Activated T-cell treated with anti-CD3 and anti-CD28 coated beads, Interleukin-2, amount 50 U/mL, for 24 hours (primary cell): Measurements from ENCODE around the gene TBXT.

ENCODE experiments used
- DNase-seq: peaks from one replicate; pipeline ENCODE4 v3.0.0-alpha.2; 2020
- H3K27ac Mint-ChIP-seq: 2 replicates; pipeline ENCODE4 v1.8.0; 2020; ENCODE audit warnings: mild to moderate bottlenecking, mixed read lengths
- H3K27me3 Mint-ChIP-seq: 2 replicates; pipeline ENCODE4 v1.8.0; 2020; ENCODE audit warnings: mixed read lengths
- H3K36me3 Mint-ChIP-seq: 2 replicates; pipeline ENCODE4 v1.8.0; 2020; ENCODE audit warnings: low read depth, mixed read lengths
- H3K4me1 Mint-ChIP-seq: 2 replicates; pipeline ENCODE4 v1.8.0; 2020; ENCODE audit warnings: low read depth, mixed read lengths
- H3K4me3 Mint-ChIP-seq: 2 replicates; pipeline ENCODE4 v1.8.0; 2020; ENCODE audit warnings: mild to moderate bottlenecking, moderate library complexity, mixed read lengths
- H3K9me3 Mint-ChIP-seq: 2 replicates; pipeline ENCODE4 v1.8.0; 2020; ENCODE audit warnings: mixed read lengths

TBXT gene, protein sequence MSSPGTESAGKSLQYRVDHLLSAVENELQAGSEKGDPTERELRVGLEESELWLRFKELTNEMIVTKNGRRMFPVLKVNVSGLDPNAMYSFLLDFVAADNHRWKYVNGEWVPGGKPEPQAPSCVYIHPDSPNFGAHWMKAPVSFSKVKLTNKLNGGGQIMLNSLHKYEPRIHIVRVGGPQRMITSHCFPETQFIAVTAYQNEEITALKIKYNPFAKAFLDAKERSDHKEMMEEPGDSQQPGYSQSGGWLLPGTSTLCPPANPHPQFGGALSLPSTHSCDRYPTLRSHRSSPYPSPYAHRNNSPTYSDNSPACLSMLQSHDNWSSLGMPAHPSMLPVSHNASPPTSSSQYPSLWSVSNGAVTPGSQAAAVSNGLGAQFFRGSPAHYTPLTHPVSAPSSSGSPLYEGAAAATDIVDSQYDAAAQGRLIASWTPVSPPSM

DNA sequence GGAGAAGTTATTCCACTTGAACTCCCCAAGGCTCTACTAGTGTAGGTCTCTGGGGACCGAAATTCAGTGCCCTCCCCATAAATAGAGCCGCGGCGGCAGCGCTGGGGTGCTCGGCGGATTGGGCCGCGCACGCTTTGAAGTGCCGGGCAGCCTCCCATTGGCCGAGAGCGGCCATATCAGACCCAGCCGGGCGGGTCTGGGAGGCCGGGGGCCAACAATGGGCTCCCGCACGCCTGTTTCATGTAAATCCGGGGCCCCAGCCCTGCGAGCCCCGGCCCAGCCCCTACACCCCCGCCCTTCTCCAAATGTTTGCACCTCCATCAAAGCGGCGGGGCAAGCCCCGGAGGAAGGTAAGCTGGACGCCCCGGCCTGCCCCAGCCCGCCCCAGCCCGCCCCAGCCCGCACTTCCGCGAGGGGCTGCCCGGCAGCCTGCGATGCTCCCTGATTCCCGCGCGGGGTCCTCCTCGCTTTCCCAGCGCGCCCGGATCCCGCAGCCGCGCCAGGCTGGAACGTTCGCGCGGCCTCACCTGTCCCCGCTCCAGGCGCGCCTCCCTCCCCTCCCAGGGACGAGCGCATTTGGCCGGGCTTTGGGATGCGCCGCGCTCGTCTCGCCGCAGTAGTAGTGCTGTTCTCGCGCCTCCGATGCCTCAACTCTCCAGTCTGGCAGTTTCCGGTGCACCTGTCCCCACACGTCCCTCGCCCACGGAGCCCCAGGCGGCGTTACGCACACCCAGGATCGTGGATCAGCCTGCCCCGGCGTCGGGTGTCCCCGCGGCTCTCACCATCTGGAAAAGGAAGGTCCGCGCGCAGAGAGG is at the start of gene TBXT:
Gene TBXT, minus strand, starts transcription at position 51 of the 815 bp plus-strand sequence. CDS start 260 bp downstream, outside the sequence.
- Mint-ChIP-seq H3K4me1 (peaks cover 7% of the 10 kb centered on the region), H3K27ac (peak within 1 kb of the TSS; percentile 44), H3K36me3 (no peaks in the 10 kb centered on the region), H3K9me3 (no peaks in the 10 kb centered on the region), H3K4me3 (peak within 1 kb of the TSS; percentile 54), H3K27me3 (peaks cover 65% of the 10 kb centered on the region)
- no peak for DNase-seq

DNA sequence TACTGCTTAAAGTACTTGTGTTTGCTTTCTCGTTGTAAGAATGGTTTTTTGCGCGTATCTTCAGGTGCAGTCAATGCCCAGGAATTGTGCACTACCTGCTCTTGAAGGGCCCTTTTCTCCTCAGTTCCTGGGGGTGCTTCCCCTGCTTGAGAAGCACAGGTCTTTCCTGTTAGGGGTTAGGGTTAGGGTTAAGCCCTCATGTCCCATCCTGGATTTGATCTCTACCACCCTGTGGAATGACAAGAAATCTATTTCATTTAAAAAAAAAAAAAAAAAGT is 39.6 kb upstream of the TBXT start:
- H3K4me3 Mint-ChIP-seq: no peak overlapping the region

DNA sequence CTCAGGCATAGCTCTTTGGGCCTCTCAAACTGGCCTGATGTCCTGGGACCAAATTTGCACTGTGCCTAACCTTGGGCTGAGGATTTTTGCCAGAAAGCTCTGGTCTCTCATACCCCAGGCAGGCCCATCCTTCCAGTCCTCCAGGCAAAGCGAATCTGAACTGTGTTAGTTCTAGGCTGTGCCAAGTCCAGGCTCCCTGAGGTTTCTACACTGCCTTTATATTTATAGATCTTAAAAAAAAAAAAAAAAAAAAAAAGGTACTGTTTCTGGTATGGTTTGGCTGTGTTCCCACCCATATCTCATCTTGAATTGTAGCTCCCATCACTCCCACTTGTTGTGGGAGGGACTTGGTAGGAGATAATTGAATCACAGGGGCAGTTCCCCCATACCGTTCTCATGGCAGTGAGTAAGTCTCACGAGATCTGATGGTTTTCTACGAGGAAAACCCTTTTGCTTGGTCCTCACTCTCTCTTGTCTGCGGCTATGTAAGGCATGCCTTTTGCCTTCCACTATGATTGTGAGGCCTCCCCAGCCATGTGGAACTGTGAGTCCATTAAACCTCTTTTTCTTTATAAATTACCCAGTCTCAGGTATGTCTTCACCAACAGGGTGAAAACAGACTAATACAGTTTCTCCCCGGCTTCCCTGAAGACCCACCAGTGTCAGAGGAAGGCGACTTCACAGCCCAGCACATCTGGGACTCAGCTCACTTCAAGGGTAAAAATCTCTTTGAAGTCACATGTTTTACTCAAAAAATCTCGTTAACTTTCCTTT is 39.0 kb upstream of the TBXT start:
- Mint-ChIP-seq H3K4me3 (no peak overlapping the region), H3K27ac (no peak overlapping the region), H3K9me3 (peaks cover 3% of the 10 kb centered on the region), H3K27me3 (peaks cover 48% of the 10 kb centered on the region), H3K36me3 (no peaks in the 10 kb centered on the region), H3K4me1 (peaks cover 4% of the 10 kb centered on the region)
- no peak for DNase-seq

More for the DNA sequence above, 39.6 kb upstream of the TBXT start:
- no peak for DNase-seq
- no peaks in the 10 kb centered on the region for H3K4me1 Mint-ChIP-seq
- no peak overlapping the region for H3K27ac Mint-ChIP-seq
- peaks cover 7% of the 10 kb centered on the region for H3K9me3 Mint-ChIP-seq
- no peaks in the 10 kb centered on the region for H3K36me3 Mint-ChIP-seq
- peaks cover 52% of the 10 kb centered on the region for H3K27me3 Mint-ChIP-seq

DNA sequence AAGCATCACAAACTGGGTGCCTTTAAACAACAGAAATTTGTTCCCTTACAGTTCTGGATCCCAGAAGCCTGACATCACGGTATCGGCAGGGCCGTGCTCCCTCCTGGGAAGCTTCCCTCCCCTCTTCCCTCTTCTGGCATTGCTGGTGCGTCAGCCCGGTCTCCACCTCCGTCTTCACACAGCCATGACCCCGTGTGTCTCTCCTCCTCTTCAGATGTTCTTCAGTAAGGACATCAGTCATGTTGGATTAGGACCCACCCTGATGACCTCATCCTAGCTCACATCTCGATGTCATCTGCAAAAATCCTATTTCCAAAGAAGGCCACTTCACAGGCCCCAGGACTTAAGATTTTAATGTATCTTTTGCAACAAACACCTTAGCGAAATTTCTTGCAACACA is 38.4 kb upstream of the TBXT start:
- Mint-ChIP-seq H3K9me3 (no peaks in the 10 kb centered on the region), H3K27ac (no peak overlapping the region), H3K4me3 (no peak overlapping the region)

DNA sequence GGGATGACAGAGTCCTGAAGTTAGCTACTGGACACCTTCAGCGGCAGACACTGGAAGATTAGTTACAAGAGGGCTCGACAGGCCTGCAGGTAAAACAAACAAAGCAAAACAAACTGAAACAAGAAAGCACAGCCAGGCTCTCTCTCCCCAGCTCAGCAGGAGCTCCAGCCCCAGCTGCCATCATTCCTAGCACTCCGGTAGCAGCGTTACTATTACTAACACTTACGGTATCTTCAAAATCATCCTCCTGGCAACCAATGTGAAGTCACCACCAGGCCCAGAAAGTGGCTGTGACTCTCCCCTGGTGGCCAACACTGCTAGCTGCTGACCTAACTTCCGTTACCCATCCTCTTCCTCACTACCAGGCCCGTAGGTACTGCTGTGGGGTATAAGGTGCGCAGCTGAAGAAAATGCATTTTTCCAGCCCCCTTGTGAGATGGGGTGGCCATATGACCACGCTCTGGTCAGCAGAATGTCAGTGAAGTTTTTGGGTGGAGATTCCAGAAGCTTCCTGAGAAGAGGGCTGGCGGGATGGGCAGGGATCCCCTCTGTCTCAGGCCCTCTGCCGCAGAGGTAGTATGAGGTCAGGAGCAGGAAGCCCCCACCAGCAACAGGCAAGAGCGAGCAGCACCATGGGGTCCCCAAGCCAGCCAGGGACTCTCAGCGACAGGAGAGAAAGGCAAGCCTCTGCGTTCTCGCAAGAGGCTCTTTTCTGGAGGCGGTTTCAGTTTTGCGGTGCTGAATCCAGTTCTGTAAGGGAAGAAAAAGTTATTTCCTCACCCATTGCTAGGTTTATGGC is 37.4 kb upstream of the TBXT start:
- Mint-ChIP-seq H3K36me3 (no peaks in the 10 kb centered on the region), H3K4me1 (peaks cover 4% of the 10 kb centered on the region), H3K27me3 (peaks cover 38% of the 10 kb centered on the region), H3K27ac (no peak overlapping the region), H3K4me3 (no peak overlapping the region), H3K9me3 (no peaks in the 10 kb centered on the region)
- DNase-seq: no peak

More for the DNA sequence above, 38.4 kb upstream of the TBXT start:
- H3K4me1 Mint-ChIP-seq: peaks cover 4% of the 10 kb centered on the region
- DNase-seq: no peak
- H3K27me3 Mint-ChIP-seq: peaks cover 45% of the 10 kb centered on the region
- no peaks in the 10 kb centered on the region for H3K36me3 Mint-ChIP-seq

DNA sequence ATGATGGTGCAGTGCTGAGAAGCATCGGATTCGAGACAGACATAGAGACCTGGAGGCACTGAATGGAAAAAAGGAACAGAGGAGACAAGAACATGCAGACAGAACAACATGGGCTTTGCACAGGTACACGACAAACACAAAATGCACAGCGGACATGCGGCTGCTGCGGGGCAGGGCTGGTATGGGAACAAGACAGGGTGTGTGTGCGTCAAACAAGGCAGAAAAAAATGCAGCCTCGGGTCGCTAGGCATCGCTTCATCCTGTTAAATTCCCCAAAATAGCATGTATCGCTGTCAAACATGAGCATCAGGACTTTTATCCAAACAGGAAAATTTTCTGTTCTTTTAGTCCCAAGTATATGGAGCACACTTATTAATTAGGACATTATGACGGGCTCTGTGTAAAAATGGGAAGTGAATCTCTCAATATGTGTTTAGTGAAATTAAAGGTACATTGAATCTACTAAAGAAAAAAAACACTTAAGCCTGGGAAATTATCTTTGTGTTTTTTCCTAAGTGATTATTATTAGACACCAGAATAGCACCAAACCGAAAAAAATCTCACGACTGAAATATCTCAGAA is 36.1 kb upstream of the TBXT start:
- Mint-ChIP-seq H3K4me3 (no peak overlapping the region), H3K36me3 (no peaks in the 10 kb centered on the region), H3K27ac (no peak overlapping the region), H3K4me1 (peaks cover 4% of the 10 kb centered on the region), H3K27me3 (peaks cover 30% of the 10 kb centered on the region), H3K9me3 (no peaks in the 10 kb centered on the region)
- no peak for DNase-seq

DNA sequence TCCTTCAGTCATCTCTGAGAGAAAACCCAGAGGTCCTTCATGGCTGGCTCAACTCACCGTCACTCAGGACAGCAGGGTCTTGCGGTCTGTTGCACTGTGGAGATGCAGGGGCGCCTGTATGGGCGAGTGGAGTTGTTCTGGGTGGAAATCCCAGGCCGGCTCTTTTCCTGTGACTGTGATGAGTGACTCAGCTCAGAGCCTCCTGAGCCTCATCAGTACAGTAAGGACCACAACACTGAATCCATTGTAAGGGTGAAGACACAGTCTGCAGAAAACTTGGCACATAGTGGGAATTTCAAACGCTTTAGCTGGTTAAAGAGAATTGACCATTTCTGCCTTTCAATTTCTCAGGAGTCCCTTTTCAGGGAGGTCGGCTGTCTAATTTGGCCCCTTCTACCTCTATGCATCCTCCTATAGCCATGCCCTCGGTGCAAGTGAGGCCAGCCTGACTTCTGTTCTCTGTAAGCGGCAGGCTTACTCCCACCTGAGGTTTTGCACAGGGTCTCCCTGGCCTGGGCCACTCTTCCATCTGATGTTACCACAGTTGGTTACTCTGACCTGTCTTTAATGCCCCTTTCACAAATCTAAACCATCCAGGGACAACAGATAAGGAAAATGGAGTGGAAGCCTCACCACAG is 35.5 kb upstream of the TBXT start:
- Mint-ChIP-seq H3K4me3 (no peak overlapping the region), H3K27me3 (peaks cover 28% of the 10 kb centered on the region), H3K4me1 (peaks cover 4% of the 10 kb centered on the region), H3K36me3 (no peaks in the 10 kb centered on the region), H3K27ac (no peak overlapping the region), H3K9me3 (no peaks in the 10 kb centered on the region)
- no peak for DNase-seq

DNA sequence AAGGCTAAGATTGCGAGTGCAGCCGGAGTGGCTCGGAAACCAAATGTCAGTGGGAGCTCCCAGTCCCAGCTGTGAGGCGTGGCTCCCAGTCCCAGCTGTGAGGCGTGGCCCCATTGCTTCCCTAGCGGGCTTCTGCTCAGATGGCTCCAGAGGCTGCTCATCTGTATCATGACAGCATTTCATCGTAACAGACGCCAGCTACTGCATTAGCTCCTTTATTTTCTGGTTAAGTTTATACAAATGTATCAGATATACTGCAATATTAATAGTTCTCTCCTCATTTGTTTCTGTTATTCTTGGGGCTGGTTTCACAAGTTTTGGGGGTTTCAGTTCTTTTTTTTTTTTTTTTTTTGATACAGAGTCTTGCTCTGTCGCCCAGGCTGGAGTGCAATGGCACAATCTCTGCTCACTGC is 34.7 kb upstream of the TBXT start:
- Mint-ChIP-seq H3K27ac (no peak overlapping the region), H3K36me3 (no peaks in the 10 kb centered on the region), H3K4me3 (no peak overlapping the region), H3K4me1 (peaks cover 4% of the 10 kb centered on the region), H3K9me3 (no peaks in the 10 kb centered on the region), H3K27me3 (peaks cover 28% of the 10 kb centered on the region)
- no peak for DNase-seq

DNA sequence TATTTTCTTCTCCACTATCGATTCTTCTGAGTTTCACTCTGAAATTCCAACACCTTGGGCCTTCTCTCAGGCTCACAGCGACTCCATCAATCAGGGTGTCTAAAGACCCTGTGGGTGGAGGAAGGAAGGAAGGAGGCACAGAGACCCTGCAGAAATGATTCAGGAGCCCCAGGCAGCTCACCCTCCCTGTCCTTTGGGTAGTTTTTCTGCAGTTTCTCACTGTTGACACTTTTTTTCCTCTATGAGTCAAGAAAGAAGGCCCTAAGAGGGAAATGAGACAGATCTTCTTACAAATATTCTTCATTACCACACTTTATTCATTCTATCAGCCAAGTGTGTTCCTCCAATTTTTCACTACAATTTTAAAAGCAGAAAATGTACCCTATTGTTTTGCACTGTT is 34.2 kb upstream of the TBXT start:
- no peaks in the 10 kb centered on the region for H3K9me3 Mint-ChIP-seq
- H3K4me1 Mint-ChIP-seq: peaks cover 4% of the 10 kb centered on the region

DNA sequence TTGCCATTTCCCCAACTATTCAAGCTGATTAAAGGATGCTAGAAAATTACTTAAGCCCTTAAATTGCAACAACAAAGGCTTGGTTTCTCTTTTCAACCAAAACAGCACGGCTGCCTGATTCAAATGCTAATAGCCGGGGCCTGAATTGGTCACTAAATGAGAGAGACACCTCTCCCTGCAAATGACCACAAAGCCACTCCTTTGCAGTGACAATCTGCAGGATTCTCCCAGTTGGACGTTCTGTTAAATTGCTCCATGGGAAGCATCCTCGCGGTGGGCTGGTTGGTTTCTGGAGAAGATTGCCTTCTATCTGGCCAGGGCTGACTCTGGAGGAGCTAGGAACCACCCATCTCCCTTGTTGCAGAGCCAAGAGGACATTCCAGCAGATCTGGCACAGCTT is 29.7 kb upstream of the TBXT start:
- DNase-seq: no peak
- Mint-ChIP-seq H3K36me3 (no peaks in the 10 kb centered on the region), H3K27ac (no peak overlapping the region), H3K9me3 (no peaks in the 10 kb centered on the region), H3K4me3 (no peak overlapping the region), H3K27me3 (peaks cover 15% of the 10 kb centered on the region), H3K4me1 (peaks cover 4% of the 10 kb centered on the region)

More for the DNA sequence above, 34.2 kb upstream of the TBXT start:
- no peak for DNase-seq
- peaks cover 27% of the 10 kb centered on the region for H3K27me3 Mint-ChIP-seq
- no peaks in the 10 kb centered on the region for H3K36me3 Mint-ChIP-seq
- no peak overlapping the region for H3K27ac Mint-ChIP-seq
- no peak overlapping the region for H3K4me3 Mint-ChIP-seq

DNA sequence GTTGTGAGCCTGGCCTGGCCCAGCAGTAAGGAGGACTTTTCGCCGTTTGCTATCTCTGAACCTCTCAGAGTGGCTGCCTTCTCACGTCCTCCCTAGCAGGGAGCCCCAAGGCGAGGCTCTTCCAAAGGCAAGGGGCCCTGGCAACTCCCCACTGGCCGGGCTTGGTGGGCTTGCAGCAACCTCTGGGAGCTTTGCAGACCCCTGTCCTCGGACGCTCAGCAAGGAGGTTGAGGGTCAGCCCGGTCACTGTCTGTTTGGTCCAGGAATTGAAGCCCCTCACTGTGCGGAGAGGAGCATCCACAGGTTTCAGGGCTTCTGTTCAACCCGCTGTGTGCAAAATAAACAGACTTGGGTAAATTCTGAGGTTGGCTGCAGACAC is 28.2 kb upstream of the TBXT start:
- Mint-ChIP-seq H3K36me3 (no peaks in the 10 kb centered on the region), H3K9me3 (no peaks in the 10 kb centered on the region), H3K4me1 (no peaks in the 10 kb centered on the region), H3K27me3 (peaks cover 19% of the 10 kb centered on the region), H3K27ac (no peak overlapping the region), H3K4me3 (no peak overlapping the region)
- no peak for DNase-seq

DNA sequence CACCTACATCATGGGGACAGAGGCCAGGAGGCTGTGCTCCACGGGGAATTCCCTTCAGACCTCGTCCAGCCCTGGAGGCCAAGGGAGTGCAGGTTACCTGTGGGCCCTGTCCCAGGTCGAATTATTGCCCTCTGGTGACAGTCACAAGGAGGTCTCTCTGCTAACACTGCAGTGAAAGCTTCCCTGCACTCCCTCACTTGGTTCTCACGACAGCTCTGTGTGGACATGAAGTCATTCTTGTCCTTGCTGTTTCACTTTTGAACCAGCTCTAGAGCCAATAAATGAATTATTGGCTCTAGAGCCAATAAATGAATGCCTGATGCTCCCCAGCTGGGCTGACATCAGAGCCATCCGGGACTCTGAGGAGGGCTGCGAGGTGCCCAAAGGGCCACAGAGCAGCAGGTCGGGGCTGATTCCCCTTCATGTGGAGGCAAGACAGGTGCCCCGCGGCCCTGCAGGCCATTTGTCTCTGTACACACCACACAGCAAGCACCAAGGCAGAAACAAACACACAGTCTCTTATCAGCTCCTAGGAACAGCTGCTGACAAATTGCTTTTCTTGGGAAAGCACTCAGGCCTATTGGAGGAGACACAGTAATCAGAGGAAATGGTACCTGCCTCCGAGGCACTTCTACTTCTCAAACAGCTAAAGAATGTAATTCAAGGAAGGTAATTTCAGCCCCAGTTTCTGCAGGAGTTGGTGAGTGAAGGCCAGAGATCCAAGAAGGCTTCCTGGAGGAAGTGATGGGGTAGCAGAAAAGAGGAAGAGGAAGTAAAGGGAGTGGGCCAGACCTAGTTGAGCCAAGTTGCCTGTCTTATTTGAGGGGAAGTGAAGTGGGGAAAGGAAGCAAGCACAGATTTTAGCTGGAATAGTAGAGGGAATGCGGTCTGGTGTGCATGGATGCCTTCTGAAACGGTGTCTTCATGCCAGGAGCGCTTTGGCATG is 27.5 kb upstream of the TBXT start:
- no peak for DNase-seq
- no peaks in the 10 kb centered on the region for H3K4me1 Mint-ChIP-seq
- H3K36me3 Mint-ChIP-seq: no peaks in the 10 kb centered on the region
- H3K9me3 Mint-ChIP-seq: no peaks in the 10 kb centered on the region
- no peak overlapping the region for H3K27ac Mint-ChIP-seq
- H3K4me3 Mint-ChIP-seq: no peak overlapping the region
- H3K27me3 Mint-ChIP-seq: peaks cover 19% of the 10 kb centered on the region
